Erythroblast (primary cell): ENCODE measurements around the gene ATP13A2.

Experiments
- GATA1 ChIP-seq: IDR thresholded peaks from 2 replicates; pipeline ENCODE4 v1.6.1; 2011; ENCODE audit warnings: low read depth, mild to moderate bottlenecking, control low read depth, low read length, moderate library complexity
- POLR2A ChIP-seq: IDR thresholded peaks from 2 replicates; pipeline ENCODE4 v1.6.1; 2011; ENCODE audit warnings: mild to moderate bottlenecking, low read length

- TF ChIP-seq POLR2A = no peak
- TF ChIP-seq GATA1 = no peak
Observed at GRCh38 chr1:16983649-16984048, 28.1 kb downstream of the ATP13A2 start.
